Right lobe of liver (tissue), 6 donors: ENCODE results near the gene NRCAM. TPM values are rescaled to one million over a fixed set of nuclear protein-coding genes. Genes with fewer than 3 reads are reported as not detected.

Experiments
- ATAC-seq, 4 donors: fragments of 200-7000 bp; cut with Tn5 transposase; one replicate each; pipeline ENCODE4 v1.9.1; 2020; ENCODE audit warnings: mild to moderate bottlenecking in 4 of 4, moderate library complexity in 4 of 4
- DNase-seq, 3 donors: peaks; one replicate each; pipeline ENCODE4 v3.0.0-alpha.2; 2020
- H3K27ac ChIP-seq, 3 donors: fragments of 200-600 bp; one replicate each; pipeline ENCODE4 v1.8.0; 2022
- H3K27me3 ChIP-seq, 2 donors: fragments of 200-600 bp; one replicate each; pipeline ENCODE4 v1.8.0; 2022
- H3K36me3 ChIP-seq, 4 donors: fragments of 200-600 bp; sonication (generic) in 1 of 4; one replicate each; pipeline versions ENCODE4 v1.5.1 to v1.8.0; 2017 to 2022; ENCODE audit warnings: control low read depth in 1 of 4
- H3K4me1 ChIP-seq, 4 donors: fragments of 200-600 bp; sonication (generic) in 1 of 4; one replicate each; pipeline versions ENCODE4 v1.5.1 to v1.8.0; 2017 to 2022; ENCODE audit warnings: control low read depth in 1 of 4
- H3K4me3 ChIP-seq, 3 donors: fragments of 200-600 bp; one replicate each; pipeline ENCODE4 v1.8.0; 2022
- H3K9me3 ChIP-seq, 4 donors: fragments of 200-600 bp; sonication (generic) in 1 of 4; one replicate each; pipeline versions ENCODE4 v1.5.1 to v1.8.0; 2017 to 2022; ENCODE audit warnings: control low read depth in 1 of 4
- CTCF ChIP-seq, 4 donors: fragments of 200-600 bp in 3 of 4; fragments of 450-650 bp in 1 of 4; IDR thresholded peaks; one replicate each; pipeline versions ENCODE4 v1.5.1 to v1.8.0; 2016 to 2022; ENCODE audit warnings: antibody characterized with exemption in 4 of 4, mild to moderate bottlenecking in 2 of 4
- POLR2A ChIP-seq: fragments of 450-650 bp; IDR thresholded peaks from one replicate; pipeline ENCODE4 v1.6.1; 2017; ENCODE audit warnings: antibody characterized with exemption, mild to moderate bottlenecking
- WGBS: methylation state at CpG from one replicate; pipeline ENCODE4 v1.1.6; 2018; ENCODE audit warnings: low coverage, low lambda C conversion rate; ENCODE audit not compliant: insufficient coverage; ENCODE audit errors: missing lambda C conversion rate; 5-methylcytosine and 5-hydroxymethylcytosine counted together
- intact Hi-C, 2 donors: fragments of 100-400 bp; cut with DNase I; formaldehyde crosslinking; loops; one replicate each; pipeline versions ENCODE4 v1.11.2 to v1.14.1; 2022
- total RNA-seq, 6 experiments: library from RNA; depleted of rRNA in 2 of 6; stranded (reverse); fragments of >200 nt in 2 of 6; fragmentation: NEBNext Ultra II Directional in 3 of 6; extraction: Animal tissue kit (Norgen Biotek cat#: 25700) in 3 of 6; gene quantifications; one replicate each; pipeline versions ENCODE4 v1.1.0 to v1.2.4, GENCODE V29; 2016 to 2023
- donor health status: DM: no; HTN: yes; CAD: no.
- donor health status: DM: no; HTN: no; CAD: no.
- donor health status: DM: no; HTN: no; CAD: no.
- donor health status: DM: no; HTN: yes; CAD: no.
- donor health status: DM: no; HTN: yes; CAD: no.

NRCAM gene
- total RNA-seq, 6 experiments from 2014 or later = 0.16 to 1.9 (median 0.27) TPM

DNA sequence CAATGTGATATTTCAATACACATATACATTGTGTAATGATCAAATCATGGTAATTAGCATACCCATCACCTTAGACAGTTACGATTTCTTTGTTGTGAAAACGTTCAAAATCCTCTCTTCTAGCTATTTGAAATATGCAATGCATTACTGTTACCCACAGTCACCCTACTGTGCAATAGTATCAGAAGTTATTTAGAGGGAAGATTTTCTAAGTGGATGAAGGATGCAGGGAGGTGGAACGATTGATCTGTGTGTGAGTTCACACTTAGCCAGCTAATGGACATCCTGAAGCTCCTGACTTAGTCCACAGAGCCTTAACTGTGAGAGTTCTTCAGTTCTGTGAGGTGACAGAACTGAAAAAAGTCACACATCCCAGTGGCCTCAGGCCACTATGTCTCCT, 228.9 kb downstream of the NRCAM start:
- H3K27me3 ChIP-seq = no peaks in the 10 kb centered on the region
- WGBS = 62% methylated on average over 3 of the region's 3 CpGs
- no peak for ATAC-seq
- H3K4me3 ChIP-seq = no peak overlapping the region
- H3K4me1 ChIP-seq = no peaks in the 10 kb centered on the region
- intact Hi-C loops = no loop called here
- no peaks in the 10 kb centered on the region for H3K9me3 ChIP-seq
- no peaks in the 10 kb centered on the region for H3K36me3 ChIP-seq
- no peak overlapping the region for H3K27ac ChIP-seq
- no peak for DNase-seq
- TF ChIP-seq POLR2A (no peak), CTCF (IDR thresholded peaks at IDR 0.05) (no peak)

DNA sequence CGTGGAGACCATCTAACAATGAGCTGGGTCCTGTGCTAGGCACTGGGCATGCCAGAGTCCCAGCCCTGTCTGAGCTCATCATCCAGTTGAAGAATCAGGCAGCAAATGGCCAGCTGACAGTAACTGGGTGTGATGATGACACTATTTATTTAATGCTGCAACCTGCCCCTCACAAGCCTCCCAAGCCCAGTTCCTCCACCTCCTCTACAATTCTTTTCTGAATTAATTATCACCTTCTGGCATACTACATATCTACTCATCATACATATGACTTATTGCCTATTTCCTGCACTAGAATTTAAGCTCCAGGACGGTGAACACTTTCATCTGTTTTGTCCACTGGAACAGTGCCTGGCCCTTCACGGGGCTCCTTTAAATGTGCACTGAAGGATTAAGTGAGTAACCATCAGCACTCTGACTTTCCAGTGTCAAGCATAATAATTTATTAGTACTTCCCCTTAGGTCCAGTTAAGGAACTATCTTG, 229.4 kb downstream of the NRCAM start:
- TF ChIP-seq POLR2A (no peak), CTCF (IDR thresholded peaks at IDR 0.05) (no peak)
- Histone ChIP-seq H3K36me3 (no peaks in the 10 kb centered on the region), H3K4me3 (no peak overlapping the region), H3K27ac (no peak overlapping the region), H3K27me3 (no peaks in the 10 kb centered on the region), H3K4me1 (no peaks in the 10 kb centered on the region), H3K9me3 (no peaks in the 10 kb centered on the region)
- DNase-seq (no peak), ATAC-seq (no peak)
- intact Hi-C loops = no loop called here
- WGBS = 58% methylated on average over 3 of the region's 3 CpGs

DNA sequence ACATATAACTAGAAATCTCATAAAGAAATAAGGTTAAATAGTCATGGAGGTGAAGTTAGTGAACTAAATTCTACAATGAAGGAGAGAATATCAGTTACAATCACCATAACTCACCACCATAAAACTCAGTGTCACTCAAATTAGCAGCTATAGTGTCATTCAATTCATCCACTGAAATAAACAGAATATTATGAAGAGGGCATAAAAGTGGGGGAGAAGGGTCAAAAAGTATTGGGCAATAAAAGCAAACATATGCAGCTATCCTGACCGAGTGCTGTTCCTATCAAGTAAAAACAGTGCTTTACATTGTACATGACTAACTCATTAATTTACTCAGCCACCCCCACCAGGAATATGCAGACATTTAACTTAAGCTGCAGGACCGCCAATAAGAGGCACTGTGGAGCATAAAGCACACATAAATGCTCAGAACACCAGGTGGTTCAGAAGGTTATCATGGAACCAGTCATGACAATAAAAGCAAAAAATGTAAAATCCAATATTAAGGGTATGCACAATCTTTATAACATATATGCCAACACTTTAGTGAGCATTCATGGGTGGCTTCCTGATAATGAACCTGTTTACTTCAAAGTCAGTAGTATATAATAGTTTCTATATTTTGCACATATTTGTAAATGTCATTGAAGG, 230.6 kb downstream of the NRCAM start:
- WGBS = 61% methylated on average over 2 of the region's 2 CpGs
- Histone ChIP-seq H3K9me3 (no peaks in the 10 kb centered on the region), H3K27ac (no peak overlapping the region), H3K36me3 (no peaks in the 10 kb centered on the region), H3K4me3 (no peak overlapping the region), H3K4me1 (no peaks in the 10 kb centered on the region), H3K27me3 (no peaks in the 10 kb centered on the region)
- intact Hi-C loops = no loop called here
- no peak for ATAC-seq
- no peak for TF ChIP-seq CTCF (IDR thresholded peaks at IDR 0.05)
- no peak for TF ChIP-seq POLR2A
- no peak for DNase-seq

DNA sequence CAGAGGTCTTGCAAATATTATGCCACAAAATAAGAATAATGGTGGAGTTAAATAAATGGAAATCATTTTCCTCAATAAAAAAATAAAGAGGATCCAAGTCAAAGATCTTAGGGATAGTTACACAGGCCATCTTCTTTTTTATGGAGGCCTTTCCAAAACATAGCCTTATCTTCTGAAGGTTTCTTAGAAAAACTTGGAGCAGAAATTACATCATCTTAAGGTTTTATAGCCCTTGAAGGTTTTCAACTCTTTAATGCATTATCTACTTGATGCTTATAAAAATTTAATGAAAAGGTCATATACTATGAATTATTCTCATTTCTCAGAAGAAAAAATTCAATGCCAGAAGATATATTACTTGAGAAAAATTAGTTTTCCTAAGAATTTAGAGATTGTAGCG, 231.8 kb downstream of the NRCAM start:
- Histone ChIP-seq H3K36me3 (no peaks in the 10 kb centered on the region), H3K4me1 (no peaks in the 10 kb centered on the region), H3K27me3 (no peaks in the 10 kb centered on the region), H3K4me3 (no peak overlapping the region), H3K27ac (no peak overlapping the region), H3K9me3 (no peaks in the 10 kb centered on the region)
- ATAC-seq = no peak
- no peak for TF ChIP-seq POLR2A
- no peak for TF ChIP-seq CTCF (IDR thresholded peaks at IDR 0.05)
- intact Hi-C loops = no loop called here
- no peak for DNase-seq
- WGBS = 94% methylated on average over 1 of the region's 1 CpG
